Activated CD4-positive, alpha-beta T cell treated with anti-CD3 and anti-CD28 coated beads, Interleukin-2, amount 10 ng/mL, durations not matched to agents 7 days and 5 days (primary cell): ENCODE results near the gene UQCC2. TPM values are rescaled to one million over a fixed set of nuclear protein-coding genes. Genes with fewer than 3 reads are reported as not detected.
A peak's percentile ranks its signal among the peaks of the same experiment; 100 is the strongest.

ENCODE experiments used
- CTCF ChIA-PET: fragments of 350-600 bp; sonication (Branson Sonifier 250); formaldehyde crosslinking; loops from one replicate; lab custom pipeline; 2021; ENCODE audit warnings: antibody characterized with exemption; lab: Charles Lee
- POLR2A ChIA-PET: fragments of 350-600 bp; sonication (Branson Sonifier 250); formaldehyde crosslinking; loops from one replicate; lab custom pipeline; 2021; ENCODE audit warnings: antibody characterized with exemption; lab: Charles Lee
- DNase-seq: peaks from one replicate; pipeline ENCODE4 v3.0.0-alpha.2; 2020
- H3K27ac Mint-ChIP-seq: one replicate; pipeline ENCODE4 v1.8.0; 2021; ENCODE audit warnings: mild to moderate bottlenecking, moderate library complexity, mixed read lengths
- H3K27me3 Mint-ChIP-seq: one replicate; pipeline ENCODE4 v1.8.0; 2021; ENCODE audit warnings: mixed read lengths
- H3K36me3 Mint-ChIP-seq: one replicate; pipeline ENCODE4 v1.8.0; 2021; ENCODE audit warnings: low read depth, mixed read lengths
- H3K4me1 Mint-ChIP-seq: one replicate; pipeline ENCODE4 v1.8.0; 2021; ENCODE audit warnings: mixed read lengths
- H3K4me3 Mint-ChIP-seq: one replicate; pipeline ENCODE4 v1.8.0; 2021; ENCODE audit warnings: mild to moderate bottlenecking, moderate library complexity, mixed read lengths
- H3K9me3 Mint-ChIP-seq: one replicate; pipeline ENCODE4 v1.8.0; 2021; ENCODE audit warnings: mixed read lengths
- total RNA-seq, 2 experiments: library from RNA; stranded (reverse); gene quantifications; one replicate each; pipeline ENCODE4 v1.2.3, GENCODE V29; 2021

Gene UQCC2
- total RNA-seq, 2 experiments from 2014 or later: 77.6 to 80.0 TPM

- Mint-ChIP-seq H3K4me1 (peaks cover 11% of the 10 kb centered on the region), H3K4me3 (no peak overlapping the region), H3K27ac (no peak overlapping the region), H3K9me3 (no peaks in the 10 kb centered on the region), H3K36me3 (peaks cover 51% of the 10 kb centered on the region), H3K27me3 (no peaks in the 10 kb centered on the region)
- CTCF ChIA-PET: interaction anchor here (1.3 kb wide), 1 partner anchor 71 kb away, joined by 3 read pairs; no protein-coding TSS in a partner anchor
- POLR2A ChIA-PET: no interaction called here
- no peak for DNase-seq
These were observed 33.1 kb downstream of the UQCC2 start for GRCh38 chr6:33678233-33678931.

GRCh38 chr6:33677689-33678088 lies 33.8 kb downstream of the UQCC2 start:
- no peak for DNase-seq
- no peaks in the 10 kb centered on the region for H3K27me3 Mint-ChIP-seq
- no peaks in the 10 kb centered on the region for H3K9me3 Mint-ChIP-seq
- H3K4me3 Mint-ChIP-seq: no peak overlapping the region
- peaks cover 4% of the 10 kb centered on the region for H3K4me1 Mint-ChIP-seq
- CTCF ChIA-PET: no interaction called here
- POLR2A ChIA-PET: no interaction called here
- no peak overlapping the region for H3K27ac Mint-ChIP-seq
- H3K36me3 Mint-ChIP-seq: peaks cover 50% of the 10 kb centered on the region

- Mint-ChIP-seq H3K4me3 (no peak overlapping the region), H3K9me3 (no peaks in the 10 kb centered on the region), H3K27ac (no peak overlapping the region), H3K27me3 (no peaks in the 10 kb centered on the region), H3K36me3 (peaks cover 47% of the 10 kb centered on the region), H3K4me1 (peaks cover under 1% of the 10 kb centered on the region)
- no peak for DNase-seq
- ChIA-PET POLR2A (no interaction called here), CTCF (no interaction called here)
These were observed 34.3 kb downstream of the UQCC2 start for GRCh38 chr6:33677143-33677660.

DNA sequence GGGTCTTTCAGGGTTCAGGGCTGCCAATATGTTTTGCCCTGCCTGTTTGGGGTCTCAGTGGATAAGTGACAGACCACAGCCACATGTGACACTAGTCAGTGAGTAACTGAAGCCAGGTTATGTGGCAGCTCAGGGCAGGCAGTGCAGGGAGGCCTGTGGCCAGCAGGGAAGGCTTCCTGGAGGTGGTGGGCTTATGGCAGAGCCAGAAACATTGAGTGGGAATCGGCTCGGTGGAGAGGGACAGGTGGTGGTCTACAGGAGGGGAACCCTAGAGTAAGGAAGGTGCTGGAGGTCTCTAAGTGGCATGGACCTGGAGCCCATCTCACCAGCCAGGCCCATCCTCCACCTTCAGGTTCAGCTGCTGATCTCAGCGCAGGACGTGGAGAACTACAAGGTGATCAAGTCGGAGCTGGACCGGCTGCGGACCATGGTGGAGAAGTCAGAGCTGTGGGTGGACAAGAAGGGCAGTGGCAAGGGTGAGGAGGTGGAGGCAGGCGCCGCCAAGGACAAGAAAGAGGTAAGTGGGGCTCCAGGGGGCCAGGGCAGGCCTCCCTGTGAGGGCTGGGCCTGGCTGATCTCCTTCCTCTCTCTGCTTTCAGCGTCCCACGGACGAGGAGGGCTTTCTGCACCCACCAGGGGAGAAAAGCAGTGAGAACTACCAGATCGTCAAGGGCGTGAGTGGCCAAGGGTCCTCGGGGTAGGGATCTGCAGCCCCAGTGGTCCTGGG lies 34.9 kb downstream of the UQCC2 start:
- POLR2A ChIA-PET: no interaction called here
- no peak overlapping the region for H3K27ac Mint-ChIP-seq
- no peaks in the 10 kb centered on the region for H3K4me1 Mint-ChIP-seq
- no peaks in the 10 kb centered on the region for H3K27me3 Mint-ChIP-seq
- H3K9me3 Mint-ChIP-seq: no peaks in the 10 kb centered on the region
- peaks cover 51% of the 10 kb centered on the region for H3K36me3 Mint-ChIP-seq
- CTCF ChIA-PET: no interaction called here
- no peak for DNase-seq
- no peak overlapping the region for H3K4me3 Mint-ChIP-seq

DNA sequence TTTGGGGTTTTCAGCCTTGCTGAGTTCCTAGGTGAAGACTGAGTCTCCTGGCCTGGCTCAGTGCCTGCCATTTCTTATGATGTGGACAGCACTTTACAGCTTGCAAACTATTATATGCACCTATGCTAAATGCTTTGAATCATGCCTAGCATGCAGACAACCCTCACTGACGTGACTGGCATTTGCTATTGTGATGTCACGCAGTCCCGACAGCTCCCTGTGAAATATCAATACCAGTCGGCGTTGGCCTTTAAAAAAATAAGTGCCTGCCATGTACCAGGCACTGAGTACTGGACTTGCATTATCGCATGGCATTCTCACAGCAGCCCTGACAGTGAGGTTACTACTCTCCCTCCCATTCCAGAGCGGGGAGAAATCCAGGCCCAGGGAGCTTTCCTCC lies 35.5 kb downstream of the UQCC2 start:
- CTCF ChIA-PET: interaction anchor here (0.9 kb wide), 1 partner anchor 37 kb away, joined by 3 read pairs; no protein-coding TSS in a partner anchor
- H3K36me3 Mint-ChIP-seq: peaks cover 48% of the 10 kb centered on the region
- H3K4me1 Mint-ChIP-seq: no peaks in the 10 kb centered on the region
- H3K27ac Mint-ChIP-seq: no peak overlapping the region
- no peak overlapping the region for H3K4me3 Mint-ChIP-seq
- POLR2A ChIA-PET: no interaction called here
- DNase-seq: no peak
- no peaks in the 10 kb centered on the region for H3K27me3 Mint-ChIP-seq
- H3K9me3 Mint-ChIP-seq: no peaks in the 10 kb centered on the region

- H3K4me1 Mint-ChIP-seq: peaks cover 8% of the 10 kb centered on the region
- H3K36me3 Mint-ChIP-seq: peaks cover 47% of the 10 kb centered on the region
- H3K9me3 Mint-ChIP-seq: no peaks in the 10 kb centered on the region
- no peak for DNase-seq
- POLR2A ChIA-PET: interaction anchor here (0.6 kb wide), 1 partner anchor 315 kb away, joined by 3 read pairs; no protein-coding TSS in a partner anchor
- no peaks in the 10 kb centered on the region for H3K27me3 Mint-ChIP-seq
- CTCF ChIA-PET: no interaction called here
- H3K4me3 Mint-ChIP-seq: no peak overlapping the region
- no peak overlapping the region for H3K27ac Mint-ChIP-seq
These were observed 37.6 kb downstream of the UQCC2 start for GRCh38 chr6:33673851-33674250.

- POLR2A ChIA-PET: no interaction called here
- CTCF ChIA-PET: interaction anchor here (0.8 to 1.5 kb wide), 2 partner anchors 18 to 80 kb away, joined by 3 to 4 read pairs; no protein-coding TSS in a partner anchor
- H3K36me3 Mint-ChIP-seq: peaks cover 49% of the 10 kb centered on the region
These were observed 38.7 kb downstream of the UQCC2 start for GRCh38 chr6:33672808-33673207.

GRCh38 chr6:33671744-33672072 lies 39.8 kb downstream of the UQCC2 start:
- ChIA-PET POLR2A (no interaction called here), CTCF (interaction anchor here (1.0 to 1.5 kb wide), 2 partner anchors 23 to 79 kb away, joined by 3 to 4 read pairs; no protein-coding TSS in a partner anchor)
- no peaks in the 10 kb centered on the region for H3K27me3 Mint-ChIP-seq
- peaks cover 19% of the 10 kb centered on the region for H3K4me1 Mint-ChIP-seq
- no peak for DNase-seq
- H3K4me3 Mint-ChIP-seq: no peak overlapping the region
- peak overlapping the region; percentile 60 for H3K27ac Mint-ChIP-seq
- H3K9me3 Mint-ChIP-seq: no peaks in the 10 kb centered on the region
- peaks cover 42% of the 10 kb centered on the region for H3K36me3 Mint-ChIP-seq

More at GRCh38 chr6:33672808-33673207, 38.7 kb downstream of the UQCC2 start:
- Mint-ChIP-seq H3K27ac (no peak overlapping the region), H3K4me3 (no peak overlapping the region), H3K27me3 (no peaks in the 10 kb centered on the region), H3K4me1 (peaks cover 19% of the 10 kb centered on the region), H3K9me3 (no peaks in the 10 kb centered on the region)
- DNase-seq: no peak

DNA sequence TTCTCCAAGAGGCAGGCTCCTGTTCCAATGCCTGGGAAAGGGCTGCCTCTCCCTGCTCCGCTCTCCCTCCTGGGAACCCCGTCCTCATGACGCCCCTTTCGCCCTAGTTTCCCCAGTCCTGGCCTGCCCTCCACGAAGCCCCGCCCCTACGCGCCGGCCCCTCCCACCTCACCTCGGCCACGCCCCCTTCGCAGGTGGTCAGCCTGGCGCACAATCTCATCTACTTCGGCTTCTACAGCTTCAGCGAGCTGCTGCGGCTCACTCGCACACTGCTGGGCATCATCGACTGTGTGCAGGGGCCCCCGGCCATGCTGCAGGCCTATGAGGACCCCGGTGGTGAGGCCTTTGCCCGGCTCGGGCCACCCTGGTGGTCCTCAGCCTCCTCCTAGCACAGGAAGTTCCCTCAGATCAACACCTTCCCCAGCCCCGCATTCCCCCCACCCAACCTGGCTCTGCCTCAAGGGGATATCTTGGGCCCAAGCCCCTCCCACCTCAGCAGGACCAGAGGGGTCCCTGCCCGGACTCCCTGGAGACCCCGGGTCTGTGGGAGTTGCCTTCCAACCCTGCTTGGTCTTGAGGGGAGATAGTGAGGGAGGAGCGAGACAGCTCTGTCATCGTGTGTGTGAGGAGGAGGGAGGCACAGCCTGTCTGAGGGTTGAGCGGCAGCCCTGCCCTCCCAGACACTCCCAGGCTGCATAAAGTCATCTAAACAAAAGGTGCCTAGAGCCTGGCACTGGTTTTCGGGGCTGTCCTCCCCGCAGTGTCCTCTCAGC lies 40.3 kb downstream of the UQCC2 start:
- ChIA-PET CTCF (interaction anchor here (1.0 to 1.5 kb wide), 2 partner anchors 23 to 79 kb away, joined by 3 to 4 read pairs; no protein-coding TSS in a partner anchor), POLR2A (no interaction called here)
- Mint-ChIP-seq H3K4me3 (no peak overlapping the region), H3K36me3 (peaks cover 48% of the 10 kb centered on the region), H3K27me3 (no peaks in the 10 kb centered on the region), H3K9me3 (no peaks in the 10 kb centered on the region), H3K4me1 (peaks cover 19% of the 10 kb centered on the region), H3K27ac (peak overlapping the region; percentile 60)
- DNase-seq: no peak

- H3K9me3 Mint-ChIP-seq: no peaks in the 10 kb centered on the region
- H3K4me3 Mint-ChIP-seq: no peak overlapping the region
- ChIA-PET POLR2A (no interaction called here), CTCF (interaction anchor here (1.0 to 1.4 kb wide), 2 partner anchors 42 to 72 kb away, joined by 3 read pairs; partner anchors contain the start of gene UQCC2)
- H3K4me1 Mint-ChIP-seq: peaks cover 19% of the 10 kb centered on the region
- no peak for DNase-seq
- no peak overlapping the region for H3K27ac Mint-ChIP-seq
- no peaks in the 10 kb centered on the region for H3K27me3 Mint-ChIP-seq
- peaks cover 45% of the 10 kb centered on the region for H3K36me3 Mint-ChIP-seq
These were observed 41.3 kb downstream of the UQCC2 start for GRCh38 chr6:33670086-33670660.

DNA sequence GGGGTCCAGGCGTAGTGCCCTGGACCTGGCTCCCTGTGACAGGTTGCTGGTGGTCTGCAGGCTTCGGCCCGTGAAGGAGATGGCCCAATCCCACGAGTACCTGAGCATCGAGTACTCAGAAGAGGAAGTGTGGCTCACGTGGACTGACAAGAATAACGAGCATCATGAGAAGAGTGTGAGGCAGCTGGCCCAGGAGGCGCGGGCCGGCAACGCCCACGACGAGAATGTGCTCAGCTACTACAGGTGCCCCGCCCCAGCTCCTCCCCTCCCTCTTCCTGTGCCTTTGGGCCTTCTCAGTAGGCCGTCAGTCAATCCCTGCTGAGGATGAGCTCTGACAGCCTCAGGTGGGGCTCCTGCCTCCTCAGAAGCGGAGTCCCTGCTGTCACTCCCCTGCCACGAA lies 42.6 kb downstream of the UQCC2 start:
- Mint-ChIP-seq H3K27ac (peak overlapping the region; percentile 84), H3K27me3 (no peaks in the 10 kb centered on the region), H3K4me1 (peaks cover 19% of the 10 kb centered on the region), H3K4me3 (no peak overlapping the region), H3K9me3 (no peaks in the 10 kb centered on the region), H3K36me3 (peaks cover 45% of the 10 kb centered on the region)
- CTCF ChIA-PET: interaction anchor here (0.9 to 1.4 kb wide), 6 partner anchors 12 to 71 kb away, joined by 3 to 4 read pairs (median 3); partner anchors contain the start of gene UQCC2
- peak; percentile 83 for DNase-seq
- POLR2A ChIA-PET: no interaction called here

GRCh38 chr6:33668328-33668727 lies 43.2 kb downstream of the UQCC2 start:
- ChIA-PET POLR2A (interaction anchor here (0.6 kb wide), 1 partner anchor 83 kb away, joined by 3 read pairs; no protein-coding TSS in a partner anchor), CTCF (interaction anchor here (0.6 to 1.4 kb wide), 6 partner anchors 12 to 25 kb away, joined by 3 to 4 read pairs (median 3); no protein-coding TSS in a partner anchor)
- DNase-seq: no peak
- peaks cover 19% of the 10 kb centered on the region for H3K4me1 Mint-ChIP-seq
- no peak overlapping the region for H3K4me3 Mint-ChIP-seq
- H3K36me3 Mint-ChIP-seq: peaks cover 44% of the 10 kb centered on the region
- H3K27me3 Mint-ChIP-seq: no peaks in the 10 kb centered on the region
- H3K27ac Mint-ChIP-seq: peak overlapping the region; percentile 84
- no peaks in the 10 kb centered on the region for H3K9me3 Mint-ChIP-seq
